HG02763 (cell line): Measurements from ENCODE around the gene LRP1B.

Experiments
- ATAC-seq: cut with Tn5 transposase; IDR thresholded peaks from one replicate; pipeline ENCODE4 v1.9.1; 2021; ENCODE audit warnings: mild to moderate bottlenecking, moderate library complexity; ENCODE audit not compliant: unreplicated experiment

Gene LRP1B

GRCh38 chr2:141062031-141062430 lies 1068.8 kb downstream of the LRP1B start:
- no peak for ATAC-seq

GRCh38 chr2:141058556-141058955 lies 1072.3 kb downstream of the LRP1B start:
- ATAC-seq = no peak

- no peak for ATAC-seq
Measured at GRCh38 chr2:141055531-141055930, 1075.3 kb downstream of the LRP1B start.

GRCh38 chr2:141048951-141049350 lies 1081.9 kb downstream of the LRP1B start:
- no peak for ATAC-seq

GRCh38 chr2:141041281-141041680 lies 1089.5 kb downstream of the LRP1B start:
- ATAC-seq = no peak

- ATAC-seq = no peak
Measured at GRCh38 chr2:141038341-141038740, 1092.5 kb downstream of the LRP1B start.

GRCh38 chr2:141037361-141037760 lies 1093.5 kb downstream of the LRP1B start:
- no peak for ATAC-seq

- no peak for ATAC-seq
Measured at GRCh38 chr2:141035846-141036420, 1094.9 kb downstream of the LRP1B start.

GRCh38 chr2:141029428-141030078 lies 1101.3 kb downstream of the LRP1B start:
- no peak for ATAC-seq

- no peak for ATAC-seq
Measured at GRCh38 chr2:141027221-141027620, 1103.6 kb downstream of the LRP1B start.

GRCh38 chr2:141021611-141022010 lies 1109.2 kb downstream of the LRP1B start:
- ATAC-seq = no peak

GRCh38 chr2:141021109-141021508 lies 1109.7 kb downstream of the LRP1B start:
- ATAC-seq = no peak

- ATAC-seq = no peak
Measured at GRCh38 chr2:141020346-141020745, 1110.5 kb downstream of the LRP1B start.

GRCh38 chr2:141015341-141016047 lies 1115.3 kb downstream of the LRP1B start:
- ATAC-seq = no peak

- ATAC-seq = no peak
Measured at GRCh38 chr2:141003967-141004657, 1126.7 kb downstream of the LRP1B start.

- ATAC-seq = no peak
Measured at GRCh38 chr2:141001750-141002149, 1129.1 kb downstream of the LRP1B start.

- no peak for ATAC-seq
Measured at GRCh38 chr2:140998577-140998976, 1132.2 kb downstream of the LRP1B start.

- no peak for ATAC-seq
Measured at GRCh38 chr2:140998017-140998416, 1132.8 kb downstream of the LRP1B start.

- ATAC-seq = no peak
Measured at GRCh38 chr2:140994856-140995255, 1136.0 kb downstream of the LRP1B start.

GRCh38 chr2:140990416-140990815 lies 1140.4 kb downstream of the LRP1B start:
- no peak for ATAC-seq

GRCh38 chr2:140988597-140988996 lies 1142.2 kb downstream of the LRP1B start:
- no peak for ATAC-seq

- no peak for ATAC-seq
Measured at GRCh38 chr2:140986456-140986855, 1144.4 kb downstream of the LRP1B start.
